Measurements from ENCODE around the gene LGMN.

The LGMN gene

GRCh38 chr14:92694807-92695206 is 53.6 kb downstream of the LGMN start:
- Histone ChIP-seq H3K27me3 (ENCODE audit: control insufficient read depth in 1 of 2, insufficient read depth in 2 of 2, low read length in 2 of 2) (no peaks in the 10 kb centered on the region), H3K27ac (ENCODE audit: low read length) (no peak overlapping the region), H3K36me3 (ENCODE audit: control insufficient read depth in 2 of 2, insufficient read depth in 2 of 2, low read length in 2 of 2) (no peaks in the 10 kb centered on the region), H3K9me3 (ENCODE audit: control insufficient read depth in 2 of 2, low read length in 2 of 2) (no peaks in the 10 kb centered on the region), H3K4me1 (ENCODE audit: control insufficient read depth, insufficient read depth, low read length) (peaks cover 19% of the 10 kb centered on the region), H3K9ac (ENCODE audit: low read length in 2 of 2) (no peak overlapping the region), H3K4me3 (ENCODE audit: low read length in 2 of 2) (no peak overlapping the region)

- H3K36me3 ChIP-seq (ENCODE audit: control insufficient read depth in 2 of 2, insufficient read depth in 2 of 2, low read length in 2 of 2), result no peaks in the 10 kb centered on the region
- H3K4me1 ChIP-seq (ENCODE audit: control insufficient read depth, insufficient read depth, low read length), result peaks cover 19% of the 10 kb centered on the region
- no peak overlapping the region for H3K4me3 ChIP-seq (ENCODE audit: low read length in 2 of 2)
- H3K27ac ChIP-seq (ENCODE audit: low read length), result no peak overlapping the region
- H3K9me3 ChIP-seq (ENCODE audit: control insufficient read depth in 2 of 2, low read length in 2 of 2), result no peaks in the 10 kb centered on the region
- H3K27me3 ChIP-seq (ENCODE audit: control insufficient read depth in 1 of 2, insufficient read depth in 2 of 2, low read length in 2 of 2), result no peaks in the 10 kb centered on the region
- no peak overlapping the region for H3K9ac ChIP-seq (ENCODE audit: low read length in 2 of 2)
These were observed 54.2 kb downstream of the LGMN start for GRCh38 chr14:92693998-92694795.

- Histone ChIP-seq H3K27ac (ENCODE audit: low read length) (peak overlapping the region; percentile 11), H3K9me3 (ENCODE audit: control insufficient read depth in 2 of 2, low read length in 2 of 2) (no peaks in the 10 kb centered on the region), H3K27me3 (ENCODE audit: control insufficient read depth in 1 of 2, insufficient read depth in 2 of 2, low read length in 2 of 2) (no peaks in the 10 kb centered on the region), H3K9ac (ENCODE audit: low read length in 2 of 2) (no peak overlapping the region), H3K36me3 (ENCODE audit: control insufficient read depth in 2 of 2, insufficient read depth in 2 of 2, low read length in 2 of 2) (no peaks in the 10 kb centered on the region), H3K4me1 (ENCODE audit: control insufficient read depth, insufficient read depth, low read length) (peaks cover 21% of the 10 kb centered on the region), H3K4me3 (ENCODE audit: low read length in 2 of 2) (no peak overlapping the region)
These were observed 55.6 kb downstream of the LGMN start for GRCh38 chr14:92692822-92693226.

GRCh38 chr14:92690171-92691011 is 58.0 kb downstream of the LGMN start:
- Histone ChIP-seq H3K27me3 (ENCODE audit: control insufficient read depth in 1 of 2, insufficient read depth in 2 of 2, low read length in 2 of 2) (no peaks in the 10 kb centered on the region), H3K9me3 (ENCODE audit: control insufficient read depth in 2 of 2, low read length in 2 of 2) (no peaks in the 10 kb centered on the region), H3K9ac (ENCODE audit: low read length in 2 of 2) (no peak overlapping the region), H3K4me3 (ENCODE audit: low read length in 2 of 2) (no peak overlapping the region), H3K27ac (ENCODE audit: low read length) (no peak overlapping the region), H3K36me3 (ENCODE audit: control insufficient read depth in 2 of 2, insufficient read depth in 2 of 2, low read length in 2 of 2) (peaks cover 0 to 5% of the 10 kb centered on the region in 2 donors), H3K4me1 (ENCODE audit: control insufficient read depth, insufficient read depth, low read length) (peaks cover 41% of the 10 kb centered on the region)

- Histone ChIP-seq H3K27me3 (ENCODE audit: control insufficient read depth in 1 of 2, insufficient read depth in 2 of 2, low read length in 2 of 2) (no peaks in the 10 kb centered on the region), H3K36me3 (ENCODE audit: control insufficient read depth in 2 of 2, insufficient read depth in 2 of 2, low read length in 2 of 2) (peaks cover 0 to 10% of the 10 kb centered on the region in 2 donors), H3K9me3 (ENCODE audit: control insufficient read depth in 2 of 2, low read length in 2 of 2) (no peaks in the 10 kb centered on the region), H3K9ac (ENCODE audit: low read length in 2 of 2) (peak overlapping the region in 1 of 2 donors; percentile 62), H3K27ac (ENCODE audit: low read length) (peak overlapping the region; percentile 66), H3K4me1 (ENCODE audit: control insufficient read depth, insufficient read depth, low read length) (peaks cover 39% of the 10 kb centered on the region), H3K4me3 (ENCODE audit: low read length in 2 of 2) (peak overlapping the region; percentile 66 to 72)
These were observed 59.7 kb downstream of the LGMN start for GRCh38 chr14:92688434-92689375.

GRCh38 chr14:92687681-92688433 is 60.6 kb downstream of the LGMN start:
- peak overlapping the region; percentile 29 to 62 for H3K9ac ChIP-seq (ENCODE audit: low read length in 2 of 2)
- no peaks in the 10 kb centered on the region for H3K27me3 ChIP-seq (ENCODE audit: control insufficient read depth in 1 of 2, insufficient read depth in 2 of 2, low read length in 2 of 2)
- peak overlapping the region; percentile 66 to 72 for H3K4me3 ChIP-seq (ENCODE audit: low read length in 2 of 2)
- peaks cover 31% of the 10 kb centered on the region for H3K4me1 ChIP-seq (ENCODE audit: control insufficient read depth, insufficient read depth, low read length)
- peak overlapping the region; percentile 66 for H3K27ac ChIP-seq (ENCODE audit: low read length)
- peaks cover 0 to 10% of the 10 kb centered on the region in 2 donors for H3K36me3 ChIP-seq (ENCODE audit: control insufficient read depth in 2 of 2, insufficient read depth in 2 of 2, low read length in 2 of 2)
- no peaks in the 10 kb centered on the region for H3K9me3 ChIP-seq (ENCODE audit: control insufficient read depth in 2 of 2, low read length in 2 of 2)

- H3K9me3 ChIP-seq (ENCODE audit: control insufficient read depth in 2 of 2, low read length in 2 of 2), result no peaks in the 10 kb centered on the region
- peaks cover 6 to 10% of the 10 kb centered on the region in 2 donors for H3K36me3 ChIP-seq (ENCODE audit: control insufficient read depth in 2 of 2, insufficient read depth in 2 of 2, low read length in 2 of 2)
- peak overlapping the region; percentile 66 for H3K27ac ChIP-seq (ENCODE audit: low read length)
- peaks cover 22% of the 10 kb centered on the region for H3K4me1 ChIP-seq (ENCODE audit: control insufficient read depth, insufficient read depth, low read length)
- H3K4me3 ChIP-seq (ENCODE audit: low read length in 2 of 2), result peak overlapping the region; percentile 66 to 72
- H3K27me3 ChIP-seq (ENCODE audit: control insufficient read depth in 1 of 2, insufficient read depth in 2 of 2, low read length in 2 of 2), result no peaks in the 10 kb centered on the region
- peak overlapping the region; percentile 51 to 62 for H3K9ac ChIP-seq (ENCODE audit: low read length in 2 of 2)
These were observed 61.5 kb downstream of the LGMN start for GRCh38 chr14:92686900-92687427.

- H3K9me3 ChIP-seq (ENCODE audit: control insufficient read depth in 2 of 2, low read length in 2 of 2), result no peaks in the 10 kb centered on the region
These were observed 62.0 kb downstream of the LGMN start for GRCh38 chr14:92686411-92686899.

GRCh38 chr14:92685784-92686355 is 62.6 kb downstream of the LGMN start:
- Histone ChIP-seq H3K36me3 (ENCODE audit: control insufficient read depth in 2 of 2, insufficient read depth in 2 of 2, low read length in 2 of 2) (peaks cover 6 to 14% of the 10 kb centered on the region in 2 donors), H3K4me3 (ENCODE audit: low read length in 2 of 2) (no peak overlapping the region), H3K27ac (ENCODE audit: low read length) (peak overlapping the region; percentile 66), H3K9me3 (ENCODE audit: control insufficient read depth in 2 of 2, low read length in 2 of 2) (no peaks in the 10 kb centered on the region), H3K27me3 (ENCODE audit: control insufficient read depth in 1 of 2, insufficient read depth in 2 of 2, low read length in 2 of 2) (no peaks in the 10 kb centered on the region), H3K9ac (ENCODE audit: low read length in 2 of 2) (peak overlapping the region in 1 of 2 donors; percentile 31), H3K4me1 (ENCODE audit: control insufficient read depth, insufficient read depth, low read length) (peaks cover 28% of the 10 kb centered on the region)

More at GRCh38 chr14:92686411-92686899, 62.0 kb downstream of the LGMN start:
- Histone ChIP-seq H3K4me3 (ENCODE audit: low read length in 2 of 2) (peak overlapping the region; percentile 31 to 72), H3K4me1 (ENCODE audit: control insufficient read depth, insufficient read depth, low read length) (peaks cover 22% of the 10 kb centered on the region), H3K27me3 (ENCODE audit: control insufficient read depth in 1 of 2, insufficient read depth in 2 of 2, low read length in 2 of 2) (no peaks in the 10 kb centered on the region), H3K9ac (ENCODE audit: low read length in 2 of 2) (peak overlapping the region; percentile 5 to 31), H3K36me3 (ENCODE audit: control insufficient read depth in 2 of 2, insufficient read depth in 2 of 2, low read length in 2 of 2) (peaks cover 6 to 12% of the 10 kb centered on the region in 2 donors), H3K27ac (ENCODE audit: low read length) (peak overlapping the region; percentile 66)
